Regular cardiac myocyte (primary cell): ENCODE measurements around the gene OR2L3. TPM values are rescaled to one million over a fixed set of nuclear protein-coding genes. Genes with fewer than 3 reads are reported as not detected.

Experiments
- total RNA-seq: library from RNA; depleted of rRNA; stranded (reverse); fragments of >200 nt; gene quantifications from 2 replicates; pipeline ENCODE4 v1.2.3, GENCODE V29; 2014

The OR2L3 gene
- total RNA-seq: not detected in 2 replicates

GRCh38 chr1:248046536-248046935 is at the start of gene OR2L3:
TSS of gene OR2L3 (plus strand) at chr1:248046836. CDS start at chr1:248060682, 13,846 bp downstream.

GRCh38 chr1:248013229-248013710 is 33.4 kb upstream of the OR2L3 start, which contains the start of gene OR2L5:
TSS of gene OR2L5 (plus strand) at chr1:248013660. CDS start at chr1:248021948, 8,288 bp downstream.

GRCh38 chr1:248029770-248030169 is 16.9 kb upstream of the OR2L3 start, which contains the start of gene OR2L2:
TSS of gene OR2L2 (plus strand) at chr1:248030070. CDS start at chr1:248038268, 8,198 bp downstream.

GRCh38 chr1:248094884-248095283 is 48.2 kb downstream of the OR2L3 start, which contains the start of gene OR2L13:
TSS of gene OR2L13 (plus strand) at chr1:248095184. CDS start at chr1:248099376, 4,192 bp downstream.

Other genes with a start within 250 kb of the OR2L3 start
- gene OR14A16, start 222.7 kb upstream of the OR2L3 start, total RNA-seq: not detected in 2 replicates
- gene OR11L1, start 204.9 kb upstream of the OR2L3 start, total RNA-seq: not detected in 2 replicates
- 1.1 and 3.1 TPM in 2 replicates for gene TRIM58, start 189.6 kb upstream of the OR2L3 start, total RNA-seq
- gene OR2W3, start 151.2 kb upstream of the OR2L3 start, total RNA-seq: 0.58 TPM in 1 of 2 replicates, not detected in the other
- gene OR2T8, start 126.6 kb upstream of the OR2L3 start, total RNA-seq: under 0.01 TPM in 1 of 2 replicates, not detected in the other
- not detected in 2 replicates for gene OR2AJ1, start 121.9 kb upstream of the OR2L3 start, total RNA-seq
- not detected in 2 replicates for gene OR2L8, start 98.0 kb upstream of the OR2L3 start, total RNA-seq
- gene OR2AK2, start 81.6 kb upstream of the OR2L3 start, total RNA-seq: 0.28 TPM in 1 of 2 replicates, not detected in the other
- not detected in 2 replicates for gene OR2L5, start 33.2 kb upstream of the OR2L3 start, total RNA-seq
- gene OR2L2, start 16.8 kb upstream of the OR2L3 start, total RNA-seq: not detected in 2 replicates
- gene OR2L13, start 48.3 kb downstream of the OR2L3 start, total RNA-seq: under 0.01 TPM in 1 of 2 replicates, not detected in the other
- gene OR2M5, start 98.3 kb downstream of the OR2L3 start, total RNA-seq: not detected in 2 replicates
- gene OR2M2, start 128.0 kb downstream of the OR2L3 start, total RNA-seq: not detected in 2 replicates
- not detected in 2 replicates for gene OR2M3, start 150.4 kb downstream of the OR2L3 start, total RNA-seq
- not detected in 2 replicates for gene OR2M4, start 184.6 kb downstream of the OR2L3 start, total RNA-seq
- not detected in 2 replicates for gene OR2T33, start 231.1 kb downstream of the OR2L3 start, total RNA-seq